ENCODE data around the gene CRYL1.
"Not testable (repeated sequence)": the region's sequence is repeated elsewhere in the genome, so short reads cannot be mapped to it uniquely, and the experiment has no call there.

The CRYL1 gene

GRCh38 chr13:20451397-20451796 lies 74.3 kb downstream of the CRYL1 start:
- no peak for DNase-seq (ENCODE audit: low read depth)

DNA sequence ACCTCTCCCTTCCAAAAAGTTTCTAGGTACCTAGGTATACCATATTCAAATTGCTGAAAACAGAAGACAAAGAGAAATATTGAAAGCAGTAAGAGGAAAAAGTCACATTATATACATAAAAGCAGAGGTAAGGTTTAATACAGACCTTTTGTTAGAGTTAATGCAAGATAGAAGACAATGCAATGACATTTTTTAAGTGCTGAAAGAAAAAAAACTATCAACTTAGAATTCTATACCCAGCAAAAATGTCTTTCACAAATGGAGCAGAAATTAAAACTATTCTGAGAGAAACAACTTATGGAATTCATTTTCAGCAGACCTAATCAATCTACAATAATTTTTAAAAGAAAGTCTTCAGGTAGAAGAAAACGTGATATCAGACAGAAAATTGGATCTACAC lies 77.2 kb downstream of the CRYL1 start:
- DNase-seq (ENCODE audit: low read depth) = no peak

DNA sequence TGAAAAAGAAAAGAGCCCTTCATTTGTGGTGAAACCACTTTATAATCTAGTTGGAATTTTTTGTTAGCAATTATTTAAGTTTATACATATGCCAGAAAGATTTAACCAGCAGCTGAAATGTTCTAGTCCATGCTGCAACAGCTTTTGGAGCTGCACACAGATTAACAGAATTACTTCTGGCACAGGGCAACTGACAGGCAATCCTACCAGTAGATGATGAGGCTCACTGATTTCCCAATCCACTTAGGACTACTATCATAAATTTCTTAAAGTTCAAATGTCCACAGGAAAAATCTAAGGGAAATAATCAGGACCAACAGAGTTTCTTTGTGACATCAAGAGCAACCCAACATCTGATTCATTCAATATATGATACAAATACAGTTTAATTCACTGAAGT lies 78.8 kb downstream of the CRYL1 start:
- DNase-seq (ENCODE audit: low read depth) = no peak

DNA sequence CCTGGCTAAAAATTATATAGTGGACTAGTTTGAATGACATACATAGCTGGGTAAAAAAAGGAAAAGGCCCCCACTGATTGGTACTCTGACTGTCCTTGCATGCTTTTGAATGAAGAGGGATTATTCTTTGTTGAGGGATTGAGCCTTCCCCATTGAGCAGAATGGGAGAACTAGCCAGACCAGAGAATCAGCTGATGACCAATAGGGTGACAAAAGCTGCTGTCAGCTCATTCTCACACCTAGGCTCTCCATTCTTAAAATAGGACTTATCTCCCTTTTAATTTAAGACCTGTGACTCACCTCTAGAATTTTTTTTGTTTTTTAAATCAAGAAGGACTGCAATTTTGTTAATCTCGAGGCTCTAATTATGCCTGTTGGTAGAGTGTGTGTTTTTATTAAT lies 79.3 kb downstream of the CRYL1 start:
- no peak for DNase-seq (ENCODE audit: low read depth)

GRCh38 chr13:20442798-20443381 lies 82.8 kb downstream of the CRYL1 start:
- DNase-seq (ENCODE audit: low read depth) = no peak

DNA sequence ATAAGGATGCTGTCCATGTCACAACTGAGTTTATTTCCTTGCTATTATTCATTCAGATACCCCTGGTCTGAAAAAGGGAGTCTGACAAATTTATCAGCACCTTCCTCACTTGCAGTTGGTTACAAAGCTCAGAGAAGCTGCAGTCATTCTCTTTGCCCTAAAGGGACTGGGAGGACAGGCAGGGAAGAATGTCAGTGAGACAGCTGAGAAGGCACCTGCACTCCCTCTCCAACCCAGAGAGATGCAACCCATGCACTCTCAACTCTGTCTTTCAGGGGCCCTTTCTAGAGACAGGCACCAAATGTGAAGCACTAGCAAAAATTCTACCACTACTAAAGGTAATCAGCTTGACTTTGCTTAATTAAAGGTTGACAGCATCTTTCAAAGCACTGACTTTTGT lies 83.3 kb downstream of the CRYL1 start:
- no peak for DNase-seq (ENCODE audit: low read depth)

- DNase-seq (ENCODE audit: low read depth) = no peak
These were observed 83.8 kb downstream of the CRYL1 start for GRCh38 chr13:20441879-20442278.

- no peak for DNase-seq (ENCODE audit: low read depth)
These were observed 84.6 kb downstream of the CRYL1 start for GRCh38 chr13:20441056-20441455.

- DNase-seq (ENCODE audit: low read depth) = no peak
These were observed 86.4 kb downstream of the CRYL1 start for GRCh38 chr13:20439261-20439660.

DNA sequence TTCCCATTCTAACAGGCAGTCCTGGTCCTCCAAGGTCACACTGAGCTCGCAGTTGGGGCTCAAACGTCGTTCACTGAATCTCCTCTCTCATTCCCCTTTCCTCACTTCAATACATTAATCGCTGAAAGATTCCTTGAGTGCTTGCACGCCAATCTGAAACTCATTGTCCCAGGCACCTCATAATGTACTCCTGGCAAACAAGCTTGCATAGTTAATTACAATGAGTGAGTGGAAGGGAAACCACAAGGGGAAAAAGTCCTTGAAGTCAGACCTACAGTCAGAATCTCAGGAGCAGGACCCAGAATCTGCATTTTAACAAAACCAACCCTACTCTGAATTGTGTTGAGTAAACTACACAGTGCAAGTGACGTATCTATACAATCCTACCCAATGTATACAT lies 86.9 kb downstream of the CRYL1 start:
- DNase-seq (ENCODE audit: low read depth) = no peak

DNA sequence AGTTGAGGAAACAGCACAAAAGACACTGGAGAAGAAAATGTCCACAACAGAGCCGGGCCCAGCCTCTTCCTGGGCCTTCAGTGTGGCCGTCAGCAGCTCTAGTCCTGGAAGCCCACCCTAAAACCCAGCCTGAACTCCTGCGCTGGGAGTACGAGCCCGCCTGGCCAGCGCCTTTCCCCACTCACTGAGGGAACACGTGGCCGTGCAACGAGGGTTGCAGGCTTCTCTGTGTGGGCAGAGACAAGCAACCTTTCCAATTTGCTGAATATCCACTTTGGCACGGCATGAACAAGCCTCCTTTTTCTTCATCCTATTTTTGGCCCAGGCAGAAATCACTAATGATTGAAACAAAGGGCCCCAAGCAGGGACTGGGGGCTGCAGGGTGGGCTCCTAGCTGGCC lies 89.2 kb downstream of the CRYL1 start:
- DNase-seq (ENCODE audit: low read depth) = no peak

GRCh38 chr13:20435616-20436368 lies 89.9 kb downstream of the CRYL1 start:
- DNase-seq (ENCODE audit: low read depth) = no peak

DNA sequence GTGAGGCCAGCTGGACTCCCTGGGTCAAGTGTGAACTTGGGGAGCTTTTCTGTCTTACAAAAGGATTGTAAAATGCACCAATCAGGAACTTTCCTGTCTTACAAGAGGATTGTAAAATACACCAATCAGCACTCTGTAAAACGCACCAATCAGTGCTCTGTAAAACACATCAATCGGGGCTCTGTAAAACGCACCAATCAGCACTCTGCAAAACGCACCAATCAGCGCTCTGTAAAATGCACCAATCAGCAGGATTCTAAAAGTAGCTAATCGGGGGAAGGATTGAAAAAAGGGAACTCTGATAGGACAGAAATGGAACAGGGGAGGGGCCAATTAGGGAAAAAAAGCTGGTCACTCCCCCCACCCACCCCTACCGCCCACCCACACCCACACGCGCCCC lies 91.4 kb downstream of the CRYL1 start:
- DNase-seq (ENCODE audit: low read depth) = not testable (repeated sequence)

- DNase-seq (ENCODE audit: low read depth) = no peak
These were observed 93.8 kb downstream of the CRYL1 start for GRCh38 chr13:20431687-20432384.

GRCh38 chr13:20431080-20431479 lies 94.6 kb downstream of the CRYL1 start:
- no peak for DNase-seq (ENCODE audit: low read depth)

GRCh38 chr13:20430296-20430695 lies 95.4 kb downstream of the CRYL1 start:
- no peak for DNase-seq (ENCODE audit: low read depth)

- no peak for DNase-seq (ENCODE audit: low read depth)
These were observed 96.0 kb downstream of the CRYL1 start for GRCh38 chr13:20429682-20430081.

DNA sequence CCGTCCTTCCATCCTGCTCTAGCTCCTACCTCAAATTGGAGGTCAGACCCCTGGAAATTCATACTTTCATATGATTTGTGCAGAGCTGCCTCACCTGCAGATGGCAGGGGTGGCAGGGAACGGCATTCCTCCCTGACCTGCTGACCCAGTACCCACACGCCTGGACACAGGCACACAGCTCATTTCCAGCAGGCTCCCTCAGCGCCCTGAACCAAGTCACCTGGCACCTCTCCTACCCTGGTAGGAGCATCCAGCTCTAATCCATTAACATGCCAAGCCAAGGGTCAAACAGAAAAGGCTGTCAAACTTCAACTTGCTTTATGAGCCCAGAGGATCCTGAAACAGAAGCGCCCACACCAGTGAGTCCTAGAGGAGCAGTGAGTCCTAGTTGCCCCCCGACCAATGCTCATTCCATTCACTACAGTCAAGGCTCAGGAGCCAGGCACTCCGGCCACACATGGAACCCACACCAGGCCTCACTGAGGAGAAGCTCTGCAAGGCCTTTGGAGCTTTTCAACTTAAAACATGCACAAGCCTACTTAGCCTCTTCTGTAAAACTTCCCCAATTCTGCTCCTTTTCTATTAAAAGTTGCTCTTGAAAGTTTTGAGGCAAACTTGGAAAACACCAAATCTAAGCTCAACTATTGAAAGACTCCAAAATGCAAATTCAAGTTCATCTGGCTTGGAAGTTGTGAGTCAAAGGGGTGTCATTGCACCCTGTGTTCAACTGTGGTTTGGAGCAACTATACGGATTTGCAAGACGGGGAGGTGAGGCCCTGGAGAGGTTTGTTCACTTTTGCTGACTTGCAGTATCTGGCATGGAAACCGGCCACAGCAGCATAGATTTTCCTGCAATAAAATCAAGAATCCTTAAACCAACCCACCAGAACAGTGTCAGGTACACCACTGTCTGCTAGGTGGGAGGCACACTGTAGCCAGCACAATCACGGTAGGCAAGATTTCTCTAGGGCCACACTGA lies 96.7 kb downstream of the CRYL1 start:
- no peak for DNase-seq (ENCODE audit: low read depth)

- DNase-seq (ENCODE audit: low read depth) = no peak
These were observed 98.8 kb downstream of the CRYL1 start for GRCh38 chr13:20426766-20427448.

- DNase-seq (ENCODE audit: low read depth) = no peak
These were observed 99.8 kb downstream of the CRYL1 start for GRCh38 chr13:20425819-20426219.

GRCh38 chr13:20424949-20425348 lies 100.7 kb downstream of the CRYL1 start:
- no peak for DNase-seq (ENCODE audit: low read depth)

GRCh38 chr13:20424559-20424852 lies 101.2 kb downstream of the CRYL1 start:
- DNase-seq (ENCODE audit: low read depth) = no peak

Data from non-pigmented ciliary epithelial cell (primary cell).